HG03439 (cell line): Measurements from ENCODE around the gene ADGRE3.
"Not testable (repeated sequence)": the region's sequence is repeated elsewhere in the genome, so short reads cannot be mapped to it uniquely, and the experiment has no call there.

Source experiments
- ATAC-seq: cut with Tn5 transposase; IDR thresholded peaks from one replicate; pipeline ENCODE4 v1.9.1; 2021; ENCODE audit warnings: mild to moderate bottlenecking, moderate library complexity; ENCODE audit not compliant: unreplicated experiment

ADGRE3 gene

DNA sequence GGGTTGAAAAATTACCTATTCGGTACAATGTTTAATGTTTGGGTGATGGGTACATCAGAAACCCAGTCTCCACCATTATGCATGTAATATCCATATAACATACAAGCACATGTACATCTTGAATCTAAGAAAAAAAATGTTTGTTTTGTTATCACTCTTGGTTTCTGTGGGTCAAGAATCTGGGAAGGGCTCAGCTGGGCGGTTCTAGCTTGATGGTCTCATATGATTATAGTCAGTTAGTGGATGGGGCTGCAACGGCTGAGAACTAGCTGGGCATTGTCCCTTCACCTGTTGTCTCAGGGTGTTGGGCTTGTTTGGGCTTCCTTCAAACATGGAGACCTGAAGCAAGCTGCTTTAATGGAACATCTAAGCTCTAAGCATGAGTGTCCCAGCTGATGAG lies 4.7 kb downstream of the ADGRE3 start:
- no peak for ATAC-seq

DNA sequence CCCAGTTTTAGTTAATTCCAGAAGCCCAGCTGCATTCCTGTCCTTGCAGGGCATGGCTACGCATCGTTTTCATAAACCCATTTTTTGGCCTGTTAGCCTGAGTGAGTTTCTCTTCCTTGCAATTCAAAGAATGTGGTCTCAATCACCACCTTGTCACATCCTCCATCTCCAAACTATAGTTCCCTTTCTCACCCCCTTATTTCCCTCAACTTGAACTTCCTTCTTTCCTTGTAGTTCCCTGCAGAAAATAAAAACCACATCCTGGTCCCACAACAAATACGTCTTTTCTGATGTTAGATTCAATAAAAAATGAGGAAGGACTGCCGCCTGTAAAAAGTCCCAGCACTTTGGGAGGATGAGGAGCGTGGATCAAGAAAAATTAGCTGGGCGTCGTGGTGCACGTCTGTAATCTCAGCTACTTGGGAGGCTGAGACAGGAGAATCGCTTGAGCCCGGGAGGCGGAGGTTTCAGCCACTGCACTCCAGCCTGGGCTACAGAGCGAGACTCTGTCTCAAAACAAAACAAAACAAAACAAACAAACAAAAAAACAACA lies 13.2 kb downstream of the ADGRE3 start:
- no peak for ATAC-seq

DNA sequence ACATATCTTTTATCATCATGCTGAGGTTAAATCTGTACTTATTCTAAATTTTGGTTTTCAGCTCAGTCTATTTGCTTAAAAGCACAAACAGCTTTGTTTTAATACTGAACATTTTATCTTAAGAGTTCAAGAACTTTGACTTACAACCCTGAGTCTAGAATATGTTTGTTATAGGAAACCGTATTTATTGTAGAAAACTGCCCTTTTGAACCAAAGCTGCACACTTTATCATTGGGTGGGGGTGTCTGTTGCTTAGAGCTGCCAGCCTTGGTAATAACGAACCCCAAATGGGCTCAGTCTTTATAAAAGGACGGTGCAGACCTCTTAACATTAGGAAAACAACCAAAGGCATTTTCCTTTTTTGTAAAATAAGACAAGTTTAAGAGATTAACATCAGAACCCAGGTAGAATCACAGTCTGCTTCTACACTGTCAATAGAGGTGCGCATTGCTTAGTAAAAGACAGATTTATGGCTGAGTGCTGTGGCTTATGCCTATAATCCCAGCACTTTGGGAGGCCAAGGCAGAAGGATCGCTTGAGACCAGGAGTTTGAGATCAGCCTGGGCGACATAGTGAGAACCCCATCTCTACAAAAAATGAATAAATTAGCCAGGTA lies 14.7 kb downstream of the ADGRE3 start:
- ATAC-seq = no peak

DNA sequence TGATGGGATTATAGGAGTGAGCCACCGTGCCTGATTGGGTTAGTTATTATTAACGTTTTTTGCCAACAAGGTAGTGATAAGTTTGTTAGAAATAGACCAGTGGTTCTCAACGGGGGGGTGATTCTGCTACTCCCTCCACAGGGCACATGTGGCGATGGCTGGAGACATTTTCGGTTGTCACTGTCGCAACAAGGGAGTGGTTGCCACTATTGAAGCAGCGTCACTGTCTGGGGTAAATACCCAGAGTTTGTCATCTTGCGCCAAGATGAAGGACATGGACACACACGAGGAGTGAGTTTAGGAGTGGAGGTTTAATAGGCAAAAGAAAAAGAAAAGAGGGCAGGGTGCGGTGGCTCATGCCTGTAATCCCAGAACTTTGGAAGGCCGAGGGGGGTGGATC lies 18.9 kb downstream of the ADGRE3 start:
- ATAC-seq = no peak

DNA sequence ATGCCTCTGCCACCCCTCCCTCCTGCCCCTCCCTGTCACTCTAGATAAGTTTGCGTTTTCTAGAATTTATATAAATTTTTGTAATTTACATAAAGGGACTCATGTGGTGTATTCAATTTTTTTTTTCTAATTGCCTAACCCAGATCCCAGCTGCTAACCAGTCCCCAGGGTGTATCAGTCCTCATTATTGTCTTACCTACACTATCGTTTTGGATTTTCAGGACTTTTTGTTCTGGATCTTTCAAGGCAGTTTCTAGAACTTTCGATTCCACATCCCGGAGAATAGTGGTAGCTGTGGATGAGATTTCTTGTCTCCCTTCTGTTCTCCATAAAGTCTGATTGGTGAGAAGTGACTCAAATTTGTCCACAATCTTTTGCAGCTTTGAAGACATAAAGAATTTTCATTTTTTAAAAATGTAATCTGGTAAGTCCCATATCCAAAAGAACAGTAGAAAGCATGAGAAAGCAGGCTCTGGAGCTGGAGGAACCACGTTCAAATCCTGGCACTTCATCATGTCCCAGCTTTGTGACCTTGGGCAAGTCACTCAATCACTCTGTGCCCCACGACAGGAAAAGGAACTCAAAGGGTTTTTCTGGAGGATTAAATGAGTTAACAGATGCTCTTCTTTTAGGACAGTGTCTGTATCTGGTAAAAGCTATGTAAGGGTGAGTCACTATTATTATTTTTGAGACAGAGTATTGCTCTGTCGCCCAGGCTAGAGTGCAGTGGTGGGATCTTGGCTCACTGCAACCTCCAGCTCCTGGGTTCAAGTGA lies 19.7 kb downstream of the ADGRE3 start:
- no peak for ATAC-seq

DNA sequence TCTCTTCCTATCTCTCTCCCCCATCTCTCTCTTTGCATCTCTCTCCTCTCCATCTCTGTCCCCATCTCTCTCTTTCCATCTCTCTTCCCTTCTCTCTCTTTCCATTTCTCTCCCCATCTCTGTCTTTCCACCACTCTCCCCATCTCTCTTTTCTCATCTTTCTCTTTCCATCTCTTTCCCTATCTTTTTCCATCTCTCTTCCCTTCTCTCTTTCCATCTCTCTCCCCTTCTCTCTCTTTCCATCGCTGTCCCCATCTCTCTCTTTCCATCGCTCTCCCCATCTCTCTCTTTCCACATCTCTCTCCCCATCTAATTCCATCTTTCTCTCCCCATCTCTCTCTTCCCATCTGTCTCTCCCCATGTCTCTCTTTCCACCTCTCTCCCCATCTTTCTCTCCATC lies 24.5 kb downstream of the ADGRE3 start:
- ATAC-seq = no peak

DNA sequence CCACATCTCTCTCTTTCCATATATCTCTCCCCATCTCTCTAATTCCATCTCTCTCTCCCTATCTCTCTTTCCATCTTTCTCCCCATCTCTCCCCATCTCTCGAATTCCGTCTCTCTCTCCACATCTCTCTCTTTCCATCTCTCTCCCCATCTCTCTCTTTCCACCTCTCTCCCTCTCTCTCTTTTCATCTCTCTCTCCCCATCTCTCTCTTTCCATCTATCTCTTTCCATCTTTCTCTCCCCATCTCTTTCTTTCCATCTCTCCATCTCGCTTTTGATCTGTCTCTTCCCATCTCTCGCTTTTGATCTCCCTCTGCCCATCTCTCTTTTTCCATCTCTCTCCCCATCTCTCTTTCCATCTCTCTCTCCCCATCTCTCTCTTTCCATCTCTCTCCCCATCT lies 25.6 kb downstream of the ADGRE3 start:
- no peak for ATAC-seq

DNA sequence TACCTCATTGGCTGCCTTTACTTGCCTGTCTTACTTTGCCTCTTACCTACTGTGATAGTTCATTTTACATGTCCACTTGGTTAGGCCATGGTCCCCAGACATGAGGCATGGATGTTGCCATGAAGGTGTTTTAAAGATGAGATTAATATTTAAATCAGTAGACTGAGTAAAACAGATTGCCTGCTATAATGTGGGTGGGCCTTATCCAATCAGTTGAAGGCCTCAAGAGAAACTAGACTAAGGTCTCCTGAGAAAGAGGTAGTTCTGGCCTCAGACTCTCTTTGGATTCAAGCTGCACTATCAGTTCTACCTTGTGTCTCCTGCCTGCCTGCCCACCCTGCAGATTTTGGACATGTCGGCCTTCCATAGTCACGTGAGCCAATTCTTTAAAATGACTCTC lies 26.1 kb downstream of the ADGRE3 start:
- no peak for ATAC-seq

DNA sequence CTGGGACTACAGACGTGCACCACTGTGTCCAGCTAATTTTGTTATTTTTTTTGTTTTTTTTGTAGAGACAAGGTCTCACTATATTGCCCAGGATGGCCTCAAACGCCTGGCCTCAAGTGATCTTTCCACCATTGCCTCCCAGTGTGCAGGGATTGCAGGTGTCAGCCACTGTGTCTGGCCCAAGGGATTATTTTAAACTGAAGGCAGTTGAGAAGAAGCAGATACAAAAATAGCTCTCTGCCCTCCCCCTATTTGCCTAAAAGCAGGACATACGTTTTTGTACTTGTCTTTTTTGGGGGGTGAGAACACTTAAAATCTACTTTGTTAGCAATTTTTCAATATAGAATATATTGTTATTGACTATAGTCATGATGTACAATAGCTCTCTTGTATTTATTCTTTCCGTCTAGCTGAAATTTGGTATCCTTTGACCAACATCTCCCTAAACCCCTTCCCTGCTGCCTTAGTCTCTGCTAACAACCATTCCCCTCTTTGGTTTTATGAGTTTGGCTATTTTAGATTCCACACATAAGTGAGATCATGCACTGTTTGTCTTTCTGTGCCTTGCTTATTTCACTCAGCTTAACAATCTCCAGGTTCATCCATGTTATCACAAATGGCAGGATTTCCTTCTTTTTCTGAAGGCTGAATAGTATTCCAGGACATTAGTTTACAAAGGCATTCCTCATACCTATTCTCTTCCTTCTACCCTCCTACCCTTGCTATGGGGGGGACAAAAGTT lies 34.9 kb downstream of the ADGRE3 start:
- no peak for ATAC-seq

DNA sequence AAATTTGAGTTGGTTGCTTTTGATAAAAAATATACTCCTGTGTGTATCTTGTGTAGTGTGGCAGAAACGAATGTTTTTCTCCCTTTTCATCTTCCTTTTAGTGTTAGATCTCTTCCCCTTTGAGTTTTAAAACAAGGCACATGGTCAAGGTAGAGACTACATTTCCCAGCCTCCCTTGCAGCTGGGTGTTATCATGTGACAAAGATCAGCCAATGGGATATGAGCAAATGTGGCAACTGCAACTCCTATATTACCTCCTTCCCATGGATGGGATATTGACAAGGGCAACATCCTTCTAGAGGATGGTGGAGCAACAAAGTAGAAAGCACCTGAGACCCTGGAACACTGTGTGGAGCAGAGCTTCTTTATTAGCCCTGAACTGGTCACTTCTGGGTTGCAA lies 42.4 kb downstream of the ADGRE3 start:
- no peak for ATAC-seq

DNA sequence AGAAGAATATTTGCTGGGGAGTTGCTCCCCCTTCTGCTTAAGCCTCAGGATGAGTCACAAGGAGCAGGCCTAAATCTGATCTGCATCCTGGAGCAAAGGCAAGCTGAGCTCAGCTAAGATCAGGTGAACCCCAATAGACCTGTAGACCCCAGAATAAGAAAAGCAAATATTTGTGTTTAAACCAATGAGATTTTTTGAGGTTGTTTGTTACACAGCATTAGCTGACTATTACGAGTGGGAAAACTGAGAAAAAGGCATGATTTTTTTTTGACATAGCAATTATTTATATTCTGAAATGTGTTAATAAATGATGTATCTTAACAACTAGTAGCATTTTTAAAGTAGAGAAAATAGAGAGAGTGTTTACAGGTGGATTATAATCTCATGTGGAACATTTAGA lies 45.1 kb downstream of the ADGRE3 start:
- ATAC-seq = no peak

DNA sequence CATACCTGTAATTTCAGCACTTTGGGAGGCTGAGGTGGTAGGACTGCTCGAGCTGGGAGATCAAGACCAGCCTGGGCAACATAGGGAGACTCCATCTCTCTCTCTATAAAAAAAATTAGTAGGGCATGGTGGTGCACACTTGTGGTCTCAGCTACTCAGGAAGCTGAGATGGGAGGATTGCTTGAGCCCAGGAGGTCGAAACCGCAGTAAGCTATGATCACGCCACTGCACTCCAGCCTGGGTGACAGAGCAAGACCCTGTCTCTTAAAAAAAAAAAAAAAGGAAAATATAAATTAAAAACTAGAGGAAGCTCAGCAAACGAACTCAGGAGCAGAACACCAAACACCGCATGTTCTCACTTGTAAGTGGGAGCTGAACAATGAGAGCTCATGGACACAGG lies 50.2 kb downstream of the ADGRE3 start:
- not testable (repeated sequence) for ATAC-seq

DNA sequence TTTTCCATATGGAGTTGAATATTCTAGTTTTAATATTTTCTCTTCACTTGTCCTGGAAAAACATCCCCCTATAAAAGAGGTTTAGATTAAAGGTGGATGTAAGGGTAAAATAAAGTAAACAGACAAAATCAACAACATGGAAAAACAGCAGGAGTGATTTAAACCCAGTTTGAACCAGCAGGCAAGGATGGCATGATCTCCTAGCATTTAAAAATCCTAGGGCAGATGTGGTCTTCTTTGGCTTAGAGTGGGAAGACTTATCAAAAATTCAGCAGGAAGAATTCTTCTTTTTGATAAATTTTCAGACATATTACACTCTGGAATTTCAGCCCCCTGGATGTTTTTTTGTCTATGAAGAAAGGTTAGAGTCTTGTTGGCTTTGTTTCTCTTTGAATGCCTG lies 55.2 kb downstream of the ADGRE3 start:
- ATAC-seq = no peak

DNA sequence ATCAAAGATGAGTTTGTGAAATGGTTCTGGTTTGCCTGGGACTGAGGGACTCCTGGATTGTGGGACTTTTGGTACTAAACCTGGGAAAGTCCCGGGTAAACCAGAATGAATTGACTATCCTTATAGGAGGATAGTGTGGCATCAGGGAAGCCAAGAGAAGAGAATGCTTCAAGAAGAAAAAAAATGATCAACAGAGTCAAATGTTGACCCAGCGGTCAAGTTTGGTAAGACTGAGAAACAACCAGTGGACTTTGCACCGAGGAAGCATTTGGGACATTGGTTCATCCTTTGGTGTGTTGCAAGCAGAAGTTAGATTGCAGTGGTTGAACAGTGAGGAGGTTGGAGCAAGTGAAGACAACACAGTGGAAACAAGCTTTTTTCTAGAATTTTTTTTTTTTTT lies 58.2 kb downstream of the ADGRE3 start:
- no peak for ATAC-seq

DNA sequence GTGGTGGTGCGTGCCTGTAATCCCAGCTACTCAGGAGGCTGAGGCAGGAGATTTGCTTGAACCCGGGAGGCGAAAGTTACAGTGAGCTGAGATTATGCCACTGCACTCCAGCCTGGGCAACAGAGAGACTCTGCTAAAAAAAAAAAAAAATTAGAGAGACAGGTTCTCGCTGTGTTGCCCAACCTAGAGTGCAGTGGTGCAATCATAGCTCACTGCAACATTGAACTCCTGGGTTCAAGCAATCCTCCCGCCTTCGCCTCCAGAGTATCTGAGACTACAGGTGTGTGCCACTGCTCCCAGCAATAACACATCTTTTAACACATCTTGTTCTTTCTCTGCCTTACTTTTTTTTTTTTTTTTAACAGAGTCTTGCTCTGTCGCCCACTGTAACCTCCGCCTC lies 59.0 kb downstream of the ADGRE3 start:
- ATAC-seq = no peak

DNA sequence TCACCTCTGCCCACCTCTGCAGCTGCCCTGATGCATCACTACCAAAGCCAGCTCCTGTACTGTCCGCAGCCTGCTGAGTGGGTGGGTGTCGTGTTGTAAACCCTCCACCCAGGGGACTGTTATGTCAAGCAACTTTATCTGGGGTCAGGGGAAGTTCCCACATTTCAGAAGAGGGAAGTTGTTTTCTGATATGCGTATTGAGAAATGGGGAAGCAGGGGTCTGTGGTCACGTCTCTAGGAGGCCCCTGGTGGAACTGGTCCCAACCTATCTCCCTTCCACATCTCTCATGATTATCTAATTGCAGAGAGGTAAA lies 60.6 kb downstream of the ADGRE3 start:
- ATAC-seq = no peak

DNA sequence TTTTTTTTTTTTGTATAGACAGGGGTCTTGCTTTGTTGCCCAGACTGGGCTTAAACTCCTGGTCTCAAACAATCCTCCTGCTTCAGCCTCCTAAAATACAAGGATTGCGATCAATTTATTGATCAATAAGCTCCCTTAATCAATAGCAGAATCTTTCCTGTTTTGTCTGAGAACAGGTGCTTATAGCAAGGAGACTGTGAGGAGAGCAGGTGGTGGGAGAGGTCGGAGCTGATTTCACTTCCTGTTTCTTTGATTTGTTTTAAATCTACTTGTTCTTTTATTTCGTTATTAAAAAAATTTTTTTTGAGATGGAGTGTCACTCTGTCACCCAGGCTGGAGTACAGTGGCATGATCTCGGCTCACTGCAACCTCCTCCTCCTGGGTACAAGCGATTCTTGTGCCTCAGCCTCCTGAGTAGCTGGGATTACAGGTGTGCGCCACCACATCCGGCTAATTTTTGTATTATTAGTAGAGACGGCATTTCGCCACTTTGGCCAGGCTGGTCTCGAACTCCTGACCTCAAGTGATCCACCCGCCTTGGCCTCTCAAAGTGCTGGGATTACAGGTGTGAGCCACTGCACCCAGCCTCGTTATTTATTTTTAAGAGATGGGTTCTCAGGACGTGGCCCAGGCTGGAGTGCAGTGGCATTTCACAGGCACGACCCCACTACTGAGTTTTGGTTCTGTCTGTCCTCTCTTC lies 61.1 kb downstream of the ADGRE3 start:
- not testable (repeated sequence) for ATAC-seq

DNA sequence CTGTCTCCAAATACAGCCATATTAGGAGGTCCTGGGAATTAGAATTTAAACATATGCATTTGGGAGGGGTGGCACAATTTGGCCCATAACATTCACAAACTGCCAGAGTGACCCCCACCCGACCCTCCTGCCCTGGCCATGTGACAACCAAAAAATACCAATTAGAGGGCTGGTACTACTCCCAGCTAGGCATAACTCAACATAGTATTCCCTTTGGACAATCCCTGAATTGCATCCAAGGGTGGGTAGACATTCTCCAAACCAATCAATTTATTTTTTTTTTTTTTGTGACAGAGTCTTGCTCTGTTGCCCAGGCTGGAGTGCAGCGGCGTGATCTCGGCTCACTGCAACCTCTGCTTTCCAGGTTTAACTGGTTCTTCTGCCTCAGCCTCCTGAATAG lies 62.0 kb downstream of the ADGRE3 start:
- ATAC-seq = no peak

DNA sequence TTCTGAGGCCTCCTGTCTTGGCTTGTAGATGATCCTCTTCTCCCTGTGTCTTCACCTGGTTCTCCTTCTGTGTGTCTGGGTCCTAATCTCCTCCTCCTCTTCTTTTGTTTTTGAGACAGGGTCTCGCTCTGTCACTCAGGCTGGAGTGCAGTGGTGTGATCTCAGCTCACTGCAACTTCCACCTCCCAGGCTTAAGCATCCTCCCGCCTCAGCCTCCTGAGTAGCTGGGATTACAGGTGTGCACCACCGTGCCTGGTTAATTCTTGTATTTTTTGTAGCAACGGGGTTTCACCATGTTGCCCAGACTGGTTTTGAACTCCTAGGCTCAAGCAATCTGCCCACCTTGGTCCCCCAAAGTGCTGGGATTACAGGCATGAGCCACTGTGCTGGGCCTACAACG lies 62.4 kb downstream of the ADGRE3 start:
- not testable (repeated sequence) for ATAC-seq

DNA sequence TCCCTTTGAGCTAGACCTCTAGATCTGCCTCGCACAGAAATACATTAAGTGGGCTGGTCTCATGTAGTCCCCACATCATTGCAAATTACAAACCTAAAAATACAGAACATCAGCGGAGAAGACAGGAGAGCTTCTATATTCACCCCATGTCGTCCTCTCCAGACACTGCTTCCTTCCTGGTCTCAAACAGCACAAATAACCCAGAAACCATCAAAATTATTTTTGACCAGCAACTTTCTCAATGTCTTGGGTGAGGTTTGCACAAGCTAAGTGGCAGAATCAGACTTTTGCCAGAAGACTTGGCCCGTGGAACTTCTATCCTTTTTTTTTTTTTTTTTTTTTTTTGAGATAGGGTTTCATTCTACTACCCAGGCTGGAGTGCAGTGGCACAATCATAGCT lies 63.6 kb downstream of the ADGRE3 start:
- no peak for ATAC-seq

DNA sequence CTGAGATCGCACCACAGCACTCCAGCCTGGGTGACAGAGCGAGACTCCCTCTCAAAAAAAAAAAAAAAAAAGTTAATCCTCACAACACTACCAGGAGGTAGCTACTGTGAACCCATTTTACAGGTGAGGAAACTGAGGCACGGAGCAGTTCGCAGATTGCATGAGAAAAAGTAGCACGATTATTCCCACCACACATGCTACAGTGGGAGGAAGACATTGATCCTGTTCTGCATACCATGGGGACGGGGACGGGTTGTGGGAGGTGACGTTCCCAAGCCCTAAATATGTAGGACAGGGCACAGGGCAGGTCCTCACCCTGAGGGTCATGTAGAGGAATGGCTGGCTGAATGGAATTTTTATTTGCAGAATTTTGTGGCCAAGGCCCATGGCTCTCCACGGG lies 68.0 kb downstream of the ADGRE3 start:
- ATAC-seq = no peak
